ENCODE measurements around the gene SLC22A31. TPM values are rescaled to one million over a fixed set of nuclear protein-coding genes. Genes with fewer than 3 reads are reported as not detected.

The SLC22A31 gene
- total RNA-seq, 1 donor from 2014 or later = 1.6 TPM

DNA sequence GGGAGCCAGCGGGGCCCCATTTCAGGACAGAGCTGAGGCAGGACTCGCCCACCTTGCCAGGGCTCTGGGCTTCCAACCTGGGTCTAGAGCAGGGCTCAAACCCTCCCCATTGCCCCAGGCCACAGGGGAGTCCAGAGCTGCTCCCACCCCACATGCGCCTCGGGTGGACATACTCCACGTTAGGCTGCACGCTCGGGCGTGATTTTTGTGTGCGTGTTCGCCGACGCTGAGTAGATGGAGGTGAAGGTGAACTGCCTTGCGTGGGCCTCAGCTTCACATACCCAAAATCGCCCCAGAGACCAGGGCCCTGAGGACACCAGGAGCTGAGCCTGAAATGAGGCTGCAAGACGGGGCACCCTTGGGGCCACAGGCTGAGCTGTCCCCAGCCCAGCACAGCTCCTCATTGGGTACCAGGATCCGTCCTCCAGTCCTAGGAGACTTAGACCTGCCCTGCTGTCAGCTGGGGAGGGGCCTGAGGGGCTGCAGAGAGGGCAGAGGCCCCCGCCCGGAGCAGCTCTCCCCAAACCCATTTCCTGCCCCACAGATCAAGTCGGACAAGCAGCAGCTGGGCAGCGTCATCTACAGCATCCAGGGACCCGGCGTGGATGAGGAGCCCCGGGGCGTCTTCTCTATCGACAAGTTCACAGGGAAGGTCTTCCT is 20.6 kb downstream of the SLC22A31 start:
- no peak for DNase-seq (ENCODE audit: low spot score)

DNA sequence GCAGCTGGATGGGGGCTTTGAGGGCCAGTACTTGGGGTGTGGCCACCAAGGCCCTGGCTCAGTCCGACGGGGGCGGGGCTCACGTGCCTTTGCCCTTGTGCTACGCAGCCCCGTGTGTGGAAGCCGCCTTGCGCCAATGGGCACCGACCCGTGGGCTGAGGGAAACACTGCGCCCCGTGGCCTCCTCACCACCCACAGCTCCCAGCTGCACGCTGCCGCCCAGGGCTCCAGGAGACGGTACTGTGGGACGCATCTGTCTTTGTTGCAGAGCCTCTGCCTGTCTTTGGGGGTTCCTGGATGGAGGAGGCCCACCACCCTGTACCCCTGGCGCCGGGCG is 21.2 kb downstream of the SLC22A31 start:
- no peak for DNase-seq (ENCODE audit: low spot score)

DNA sequence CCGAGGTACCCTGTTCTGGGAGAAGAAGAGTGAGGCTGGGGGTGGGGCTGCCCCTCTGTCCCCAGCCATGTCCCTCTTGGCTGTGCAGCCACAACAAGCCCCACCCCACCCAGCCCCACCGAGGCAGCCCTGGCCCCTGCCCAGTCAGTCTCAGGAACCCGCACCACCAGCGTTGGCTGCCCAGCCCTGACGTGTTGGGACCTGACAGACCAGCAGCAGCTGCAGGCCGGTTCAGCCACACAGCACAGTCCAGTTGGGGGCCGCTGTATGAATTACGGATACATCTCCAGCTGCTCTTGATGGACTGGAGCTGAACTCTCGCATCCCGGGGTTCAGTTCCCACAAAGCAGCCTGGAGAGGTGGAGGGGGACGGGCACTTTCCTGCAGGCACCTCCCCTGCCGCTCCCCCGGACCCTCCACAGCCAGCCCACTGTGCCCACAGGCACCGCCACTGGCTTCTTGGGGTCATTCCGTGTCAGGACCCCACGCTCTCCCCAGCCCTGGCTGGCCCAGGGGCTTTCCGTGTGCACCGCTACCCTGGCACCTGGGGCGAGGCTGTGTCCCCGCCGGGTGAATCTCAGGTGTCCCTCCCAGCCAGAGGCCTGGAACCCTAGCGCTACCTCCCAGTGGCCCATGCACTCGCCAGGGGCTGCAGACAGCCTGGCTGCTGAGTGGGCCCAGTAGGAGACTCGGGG is 21.7 kb downstream of the SLC22A31 start:
- no peak for DNase-seq (ENCODE audit: low spot score)

DNA sequence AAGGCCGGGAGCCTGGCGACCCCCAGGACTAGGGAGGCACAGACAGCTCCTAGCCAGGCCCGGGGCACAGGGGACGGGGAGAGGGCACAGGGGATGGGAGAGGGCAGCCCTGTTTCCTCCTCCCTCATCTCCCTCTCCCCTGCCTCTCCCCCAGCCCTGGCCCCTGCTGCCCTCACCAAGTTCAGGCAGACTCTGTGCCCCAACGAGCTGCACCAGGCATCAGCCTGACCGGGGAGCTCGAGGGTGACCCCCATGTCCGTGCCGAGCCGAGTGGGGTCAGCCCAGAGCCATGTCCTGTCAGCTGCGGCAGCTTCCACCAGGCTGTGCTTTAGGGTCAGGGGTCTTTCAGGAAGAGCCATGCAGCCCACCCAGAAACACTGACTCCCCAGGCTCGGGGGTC is 22.8 kb downstream of the SLC22A31 start:
- no peak for DNase-seq (ENCODE audit: low spot score)

DNA sequence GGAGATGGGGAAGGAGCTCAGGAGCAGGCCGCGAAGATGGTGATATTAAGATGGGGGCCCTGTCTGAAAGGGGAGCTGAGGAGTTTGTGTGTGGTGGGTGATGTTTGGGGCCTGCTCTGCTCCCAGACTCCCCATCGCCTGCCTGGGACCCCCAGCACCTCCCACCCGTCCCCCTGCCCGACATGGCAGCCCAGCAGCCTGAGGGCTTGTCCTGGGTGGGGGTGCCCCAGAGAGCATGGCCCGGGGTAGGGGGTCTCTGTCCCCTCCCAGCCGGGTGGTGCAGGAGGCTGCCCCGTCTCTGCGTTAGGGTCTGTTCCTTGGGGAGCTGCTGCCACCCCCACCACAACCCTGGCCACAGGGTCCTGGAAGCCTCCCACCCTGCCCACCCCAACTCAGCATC is 23.6 kb downstream of the SLC22A31 start:
- no peak for DNase-seq (ENCODE audit: low spot score)

DNA sequence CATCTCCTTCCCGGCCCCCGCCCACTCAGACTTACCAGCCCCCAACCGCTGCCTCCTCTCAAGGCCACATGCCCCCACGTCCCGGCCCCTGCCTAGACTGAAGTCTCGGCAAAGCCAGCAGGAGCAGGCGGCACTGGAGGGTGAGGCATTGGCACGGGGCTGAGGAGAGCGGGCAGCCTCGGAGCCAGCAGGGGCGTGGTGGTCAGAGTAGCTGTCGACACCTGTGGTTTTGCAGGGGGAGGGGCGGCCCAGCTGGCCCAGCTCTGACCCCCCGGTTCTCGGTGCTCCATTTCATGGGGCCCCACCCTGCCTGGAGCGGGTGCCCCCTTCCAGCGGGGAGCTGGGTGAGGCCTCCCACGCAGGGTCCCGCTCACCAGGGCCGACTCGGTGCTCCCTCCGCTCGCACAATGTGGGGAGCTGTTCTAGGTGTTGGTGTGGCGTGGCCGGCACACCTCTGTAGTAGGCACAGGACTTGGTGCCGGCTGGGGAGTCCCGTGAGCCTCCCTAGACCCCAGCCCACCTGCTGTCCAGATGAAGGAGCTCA is 24.1 kb downstream of the SLC22A31 start:
- DNase-seq (ENCODE audit: low spot score) = no peak

DNA sequence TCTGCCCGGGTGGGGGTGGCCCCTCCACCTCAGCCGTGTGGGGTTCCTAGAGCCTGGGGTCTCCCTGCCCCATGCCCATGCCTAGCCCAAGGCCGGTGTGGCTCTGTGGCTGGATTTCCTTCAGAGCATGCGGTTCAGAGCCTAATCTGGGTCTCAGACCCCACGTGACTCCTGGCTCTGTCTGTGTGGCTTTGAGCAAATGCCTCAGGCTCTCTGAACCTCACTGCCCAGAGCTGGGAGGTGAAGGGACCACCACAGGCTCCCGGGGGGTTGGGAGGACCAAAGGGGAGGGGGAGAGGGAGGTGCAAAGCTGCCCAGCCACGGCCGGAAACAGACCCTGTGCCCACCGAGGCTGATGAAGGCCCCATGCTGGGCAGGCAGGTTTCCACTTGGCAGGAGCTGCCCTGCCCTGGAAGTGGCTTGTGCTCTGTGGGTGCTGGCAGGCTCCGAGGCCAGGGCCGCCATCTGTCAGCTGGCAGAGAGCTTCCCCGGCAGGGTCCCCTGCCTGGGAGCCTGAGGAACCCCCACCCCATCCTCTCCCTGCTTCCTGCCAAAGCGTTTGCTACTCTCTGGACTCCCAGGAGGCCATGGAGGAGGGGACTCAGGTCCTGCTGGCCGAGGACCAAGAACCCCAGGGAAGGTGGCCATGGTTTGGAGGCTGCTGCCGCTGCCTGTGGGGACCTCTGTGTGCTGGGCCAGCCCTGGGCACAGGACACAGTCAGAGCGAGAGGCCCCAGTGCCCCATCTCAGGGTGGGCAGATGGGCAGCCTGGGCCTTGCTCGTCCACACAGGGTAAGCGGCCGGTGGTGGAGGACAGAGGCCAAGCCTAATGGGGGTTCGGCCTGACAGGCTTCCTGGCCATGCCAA is 24.8 kb downstream of the SLC22A31 start:
- DNase-seq (ENCODE audit: low spot score) = no peak

DNA sequence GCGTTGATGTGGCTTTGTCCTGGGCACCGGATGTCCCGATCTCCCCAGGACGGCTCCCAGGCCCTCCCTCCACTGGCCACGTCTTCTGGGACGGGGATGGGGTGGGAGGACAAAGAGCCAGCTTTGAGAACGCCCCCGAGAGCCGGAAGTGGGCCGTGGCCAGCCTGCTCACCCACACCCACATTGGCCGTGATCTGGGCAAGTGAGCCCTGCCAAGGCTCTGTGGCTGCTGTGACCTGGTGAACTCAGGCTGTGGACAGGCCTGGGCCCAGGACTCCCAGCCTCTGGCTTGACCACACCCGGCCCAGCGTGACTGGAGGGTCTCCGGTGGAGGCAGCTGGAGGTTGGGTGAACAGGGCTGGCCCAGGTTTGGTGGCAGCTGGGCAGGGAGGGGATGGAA is 25.5 kb downstream of the SLC22A31 start:
- no peak for DNase-seq (ENCODE audit: low spot score)

DNA sequence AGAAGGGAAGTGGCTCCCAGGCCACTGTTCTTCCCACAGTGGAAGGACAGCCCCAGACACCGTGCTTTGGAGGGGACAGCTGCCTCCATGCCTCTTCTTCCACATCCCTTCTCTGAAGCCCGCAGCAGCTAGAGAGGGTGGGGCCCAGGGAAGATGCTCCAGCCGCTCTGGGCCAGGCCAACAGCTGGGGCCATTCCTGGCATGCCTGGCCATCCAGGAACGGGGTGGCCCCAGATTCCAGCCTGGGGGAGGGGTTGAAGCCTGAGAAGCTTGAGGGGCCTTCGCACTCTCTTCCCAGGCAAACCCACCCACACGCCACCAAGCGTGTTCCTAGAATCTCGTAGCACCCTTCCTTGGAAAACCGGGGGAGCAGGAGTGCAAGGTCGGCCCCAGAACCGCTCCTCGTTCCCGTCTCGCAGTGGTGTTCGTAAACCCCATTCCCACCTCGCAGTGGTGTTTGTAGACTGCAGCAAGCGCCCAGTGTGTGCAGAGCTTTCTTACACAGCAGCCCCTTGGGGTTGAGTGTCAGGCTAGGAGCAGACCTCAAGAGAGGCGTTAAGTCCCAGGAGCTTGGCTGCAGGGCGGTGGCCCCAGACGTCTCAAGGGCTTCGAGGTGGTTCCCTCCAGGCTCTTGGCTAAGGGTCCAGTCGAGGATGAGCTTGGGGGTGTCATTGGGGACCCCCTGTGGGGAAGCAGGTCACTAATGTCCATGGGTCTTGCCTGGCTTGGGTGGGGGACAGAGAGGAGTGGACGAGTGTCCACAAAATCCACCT is 26.1 kb downstream of the SLC22A31 start:
- no peak for DNase-seq (ENCODE audit: low spot score)

DNA sequence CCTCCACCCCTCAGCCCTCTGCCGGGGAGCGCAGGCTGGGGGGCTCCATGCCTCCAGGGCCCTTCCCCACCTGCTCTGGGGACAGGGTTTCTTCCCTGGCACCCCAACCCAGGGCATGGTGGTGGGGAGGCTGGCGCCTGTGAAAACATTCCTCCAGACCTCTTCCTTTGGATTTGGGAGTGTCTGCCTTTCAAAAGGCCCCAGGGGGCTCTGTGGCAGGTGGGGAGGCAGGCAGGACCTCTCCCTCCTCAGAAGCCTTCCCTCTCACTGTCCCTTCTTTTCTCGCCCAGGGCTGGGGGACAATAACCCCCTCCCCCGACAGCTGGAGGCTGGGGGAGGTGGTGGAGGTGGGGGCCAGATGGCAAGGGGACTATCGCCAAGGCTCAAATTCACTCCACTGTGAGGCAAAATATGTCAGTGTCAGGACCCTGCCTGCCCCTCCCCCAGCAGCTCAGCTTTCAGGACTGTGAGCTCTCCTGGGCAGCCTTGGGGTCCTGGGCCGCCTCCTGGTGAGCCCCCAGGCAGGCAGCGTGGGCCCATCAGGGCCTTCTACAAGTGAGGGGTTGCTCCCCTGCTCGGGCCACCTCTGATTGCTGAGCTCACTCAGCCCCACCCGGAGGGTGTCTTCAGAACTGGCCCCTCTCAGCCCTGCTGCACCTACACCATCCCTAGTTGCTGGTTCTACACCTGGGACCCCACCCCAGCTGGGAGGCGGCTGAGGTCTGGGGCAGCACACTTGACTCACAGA is 27.0 kb downstream of the SLC22A31 start:
- no peak for DNase-seq (ENCODE audit: low spot score)

DNA sequence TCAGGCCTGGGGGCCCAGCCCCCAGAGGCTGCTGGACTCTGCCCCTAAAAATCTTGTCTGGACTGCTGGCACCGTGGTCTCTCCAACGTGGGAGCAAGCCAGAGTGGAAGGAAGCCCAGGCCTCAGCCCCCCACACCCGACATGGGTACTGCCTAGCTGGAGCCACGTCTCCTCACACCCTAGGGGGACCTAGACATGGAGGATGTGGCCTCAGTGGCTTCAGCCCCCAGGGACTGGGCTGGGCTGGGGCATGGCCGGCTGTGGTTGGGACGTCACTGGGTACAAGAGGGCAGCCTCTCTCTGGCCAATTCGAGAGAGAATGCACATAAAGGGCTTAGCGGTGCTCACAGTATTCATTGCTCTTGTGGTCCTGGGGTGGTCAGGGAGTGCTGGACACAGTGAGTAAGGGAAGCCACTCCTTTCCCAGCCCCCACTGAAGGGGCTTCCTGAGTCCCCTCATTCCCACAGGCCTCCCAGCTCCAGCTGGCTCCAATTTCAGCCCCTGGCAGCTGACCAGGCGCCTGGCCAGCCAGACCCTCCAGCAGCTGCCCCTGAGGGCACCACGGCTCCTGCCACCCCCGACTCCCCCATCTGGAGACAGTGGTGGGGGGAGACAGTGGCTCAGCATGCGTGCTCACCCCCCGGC is 27.7 kb downstream of the SLC22A31 start:
- no peak for DNase-seq (ENCODE audit: low spot score)

DNA sequence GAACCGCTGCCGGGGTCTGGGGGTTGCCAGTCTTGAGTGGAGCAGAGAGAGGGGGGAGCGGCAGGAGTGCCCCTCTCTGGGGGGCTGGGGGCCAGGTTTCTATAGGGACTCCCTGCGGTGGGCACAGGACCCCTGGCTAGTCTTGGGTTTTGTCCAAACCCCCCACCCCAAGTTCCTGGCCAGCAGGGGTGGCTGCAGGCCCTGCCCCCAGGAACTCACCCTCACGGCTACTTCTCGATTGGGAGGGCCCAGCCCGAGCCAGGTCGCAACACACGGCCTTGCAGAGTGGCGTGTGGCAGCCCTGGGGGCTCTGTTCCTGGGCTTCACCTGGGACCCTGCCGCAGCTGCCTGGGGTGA is 28.2 kb downstream of the SLC22A31 start:
- no peak for DNase-seq (ENCODE audit: low spot score)

DNA sequence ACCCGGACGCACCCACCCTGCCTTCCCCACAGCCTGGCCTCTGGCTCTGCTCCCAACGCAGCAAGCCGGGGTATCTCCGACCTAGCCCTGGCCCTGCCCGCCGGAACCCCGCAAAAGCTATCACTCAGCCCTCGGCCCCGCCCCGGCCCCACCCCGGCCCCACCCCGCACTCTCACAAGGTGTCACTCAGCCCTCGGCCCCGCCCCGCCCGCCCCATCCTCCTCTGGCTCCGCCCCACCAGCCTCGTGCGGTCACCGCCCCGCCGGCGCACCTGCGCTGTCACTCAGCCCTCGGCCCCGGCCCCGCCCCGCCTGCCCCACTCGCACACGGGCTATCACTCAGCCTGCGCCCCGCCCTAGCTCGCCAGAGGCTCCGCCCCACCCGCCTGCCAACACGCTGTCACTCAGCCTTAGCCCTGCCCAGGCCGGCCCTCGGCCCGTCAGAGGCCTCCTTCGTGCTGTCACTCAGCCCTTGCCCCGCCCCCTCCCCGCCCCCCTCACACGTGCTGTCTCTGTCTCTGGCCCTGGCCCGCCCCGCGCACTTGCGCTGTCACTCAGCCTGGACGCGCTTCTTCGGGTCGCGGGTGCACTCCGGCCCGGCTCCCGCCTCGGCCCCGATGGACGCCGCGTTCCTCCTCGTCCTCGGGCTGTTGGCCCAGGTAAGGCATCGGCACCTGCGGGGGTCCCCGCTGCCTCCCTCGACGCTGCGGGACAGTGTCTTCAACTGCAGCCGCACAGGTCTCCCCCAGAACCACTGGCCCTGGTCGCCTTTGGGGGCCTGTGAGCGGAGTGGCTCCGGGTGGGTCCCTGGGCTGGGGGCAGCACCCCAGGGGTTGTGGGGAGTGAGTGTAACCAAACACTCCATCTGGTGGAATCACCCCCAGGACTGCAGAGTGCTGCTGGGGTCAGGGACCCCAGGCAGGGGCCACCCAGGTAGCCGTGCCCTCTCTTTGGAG is 28.8 kb downstream of the SLC22A31 start, which contains the start of gene CDH15:
Gene CDH15, plus strand, starts transcription at position 533 of the 955 bp plus-strand sequence. Its CDS starts 84 bp downstream, at position 617.
- DNase-seq (ENCODE audit: low spot score) = peak; percentile 95

DNA sequence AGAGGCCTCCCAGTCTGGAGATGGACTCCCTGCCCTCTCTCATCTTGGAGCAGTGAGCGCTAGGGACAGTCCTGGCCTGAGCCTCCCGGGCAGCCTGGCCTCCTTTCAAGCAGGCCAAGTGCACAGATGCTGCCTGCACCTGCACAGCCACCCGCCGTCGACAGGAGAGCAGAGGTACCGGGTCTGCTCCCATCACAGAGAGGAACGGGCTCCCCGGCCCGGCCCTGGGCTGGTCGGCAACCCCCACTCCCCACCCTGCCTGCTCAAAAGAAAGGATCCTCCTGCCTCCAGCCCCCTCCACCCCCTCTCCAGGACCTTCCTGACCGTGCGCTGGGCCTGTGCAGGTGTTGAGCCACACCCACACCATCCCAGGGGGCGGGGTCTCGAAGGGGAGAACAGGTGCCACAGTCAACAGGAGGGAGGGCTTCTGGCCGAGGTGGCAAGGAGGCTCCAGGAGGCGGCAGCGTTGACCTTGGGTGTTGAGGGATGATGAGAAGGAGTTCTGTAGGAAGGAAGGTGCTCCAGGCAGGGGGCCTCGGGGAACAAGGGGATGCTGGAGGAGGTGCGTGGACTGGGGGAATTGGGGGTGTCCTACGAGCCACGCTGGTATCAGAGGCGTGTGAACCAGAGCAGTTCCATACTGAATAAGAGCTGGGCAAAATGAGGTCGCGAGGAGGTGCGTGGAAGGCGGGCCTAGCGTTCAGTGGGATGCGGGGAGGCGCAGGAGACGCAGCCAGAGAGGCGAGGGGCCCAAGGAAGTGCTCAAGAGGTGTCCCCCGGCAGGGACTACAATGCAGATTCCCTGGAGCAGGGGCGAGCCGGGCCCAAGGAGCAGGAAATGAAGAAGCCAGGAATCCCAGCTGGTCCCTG is 29.8 kb downstream of the SLC22A31 start:
- no peak for DNase-seq (ENCODE audit: low spot score)

DNA sequence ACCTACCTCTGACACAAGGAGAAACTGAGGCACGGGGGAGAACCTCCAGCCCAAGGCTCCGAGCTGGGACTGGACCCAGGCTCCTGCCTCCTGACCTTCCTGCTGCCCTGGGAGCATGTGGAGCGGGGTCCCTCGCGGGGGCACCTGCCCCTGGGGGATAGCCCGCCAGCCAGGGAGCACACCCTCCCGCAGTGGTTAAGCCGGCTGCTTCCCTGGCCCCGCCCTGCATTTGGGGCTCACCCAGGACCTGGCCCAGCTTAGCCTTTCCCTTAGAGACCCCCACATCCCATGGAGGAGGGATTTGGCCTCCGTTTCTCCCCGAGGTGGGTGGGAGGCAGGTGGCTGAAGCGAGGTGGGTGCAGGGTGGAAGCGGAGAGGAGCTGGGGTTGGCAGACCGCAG is 30.6 kb downstream of the SLC22A31 start:
- DNase-seq (ENCODE audit: low spot score) = no peak

DNA sequence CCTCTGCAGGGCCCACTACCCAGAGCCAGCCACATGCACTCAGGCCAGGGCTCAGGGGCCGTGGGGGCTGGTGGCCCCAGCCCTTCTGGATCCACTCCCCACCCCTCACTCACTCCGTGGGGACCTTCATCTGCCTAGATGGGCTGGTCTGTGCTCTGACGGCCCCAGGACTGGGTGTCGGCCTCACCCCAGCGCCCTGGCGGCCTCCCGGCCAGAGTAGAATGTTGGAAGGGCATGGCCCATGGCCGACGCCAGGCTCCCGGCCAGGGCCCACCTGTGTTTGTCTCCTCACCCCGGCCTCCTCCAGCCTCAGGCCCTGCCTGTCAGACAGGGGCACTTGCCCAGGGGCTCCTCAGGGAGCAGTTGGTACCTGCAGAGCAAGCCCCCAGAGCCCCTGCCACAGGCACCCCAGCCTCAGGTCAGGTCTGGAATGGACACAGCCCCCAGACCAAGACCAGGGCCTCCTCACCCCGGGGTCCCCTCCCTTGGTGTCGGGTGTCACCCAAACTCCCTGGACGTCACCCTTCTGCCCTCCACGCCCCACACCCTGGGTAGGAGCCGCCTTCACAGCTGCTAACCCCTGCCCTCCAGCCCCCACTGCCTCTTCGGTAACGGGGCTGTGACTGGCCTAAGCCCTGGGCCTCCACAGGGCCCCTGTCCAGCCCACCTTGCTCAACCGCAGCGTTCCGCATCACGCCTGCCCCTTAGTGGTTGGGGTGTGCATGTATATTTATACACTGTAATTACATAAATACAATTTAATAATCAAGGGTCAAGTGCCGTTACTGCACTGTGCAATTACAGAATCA is 31.8 kb downstream of the SLC22A31 start:
- DNase-seq (ENCODE audit: low spot score) = no peak

DNA sequence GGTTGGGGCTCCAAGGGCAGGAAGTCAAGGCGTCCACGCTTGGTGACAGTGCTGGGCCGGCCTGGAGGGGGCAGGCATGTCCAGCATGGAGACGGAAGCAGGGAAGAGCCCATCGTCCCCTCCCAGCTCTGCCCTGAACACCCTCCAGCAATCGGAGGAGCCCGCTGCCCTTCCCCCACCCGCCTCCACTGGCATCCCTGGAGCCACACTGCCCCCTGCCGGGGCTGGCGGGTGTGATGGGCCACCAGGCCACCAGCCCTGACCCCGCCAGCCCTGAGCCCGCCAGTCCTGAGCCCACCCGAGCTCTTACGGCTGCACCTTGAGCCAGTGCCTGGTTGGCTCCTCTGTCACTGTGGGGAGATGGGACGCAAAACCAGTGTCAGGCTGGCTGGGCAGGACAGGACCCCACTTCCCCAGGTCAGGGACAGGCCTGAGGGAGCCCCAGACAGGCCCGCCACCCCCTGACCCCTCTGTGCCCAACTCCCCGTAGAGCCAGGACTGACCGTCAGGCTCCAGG is 32.9 kb downstream of the SLC22A31 start:
- peak; percentile 84 for DNase-seq (ENCODE audit: low spot score)
